MM.1S (cell line): ENCODE data around the gene ETV4.

ENCODE experiments used
- DNase-seq: peaks from one replicate; pipeline ENCODE4 v3.0.0-alpha.2; 2015
- H2AFZ ChIP-seq: fragments of 300-600 bp; sonication (generic); 2 replicates; pipeline ENCODE4 v1.6.0; 2016; ENCODE audit warnings: antibody characterized with exemption, low read length
- H3F3A ChIP-seq: fragments of 300-600 bp; sonication (generic); 2 replicates; pipeline ENCODE4 v1.6.1; 2016; ENCODE audit warnings: mild to moderate bottlenecking, antibody characterized with exemption, low read length, moderate library complexity, mixed read lengths; ENCODE audit not compliant: insufficient read depth
- H3K27ac ChIP-seq: fragments of 300-600 bp; sonication (generic); 2 replicates; pipeline ENCODE4 v1.5.1; 2016; ENCODE audit warnings: mild to moderate bottlenecking, low read length
- H3K27me3 ChIP-seq: fragments of 300-600 bp; sonication (generic); replicated peaks from 2 replicates; pipeline ENCODE4 v1.6.0; 2016; ENCODE audit warnings: low read length; ENCODE audit not compliant: insufficient read depth
- H3K36me3 ChIP-seq: fragments of 300-600 bp; sonication (generic); replicated peaks from 2 replicates; pipeline ENCODE4 v1.6.1; 2016; ENCODE audit warnings: mild to moderate bottlenecking, low read length, mixed read lengths; ENCODE audit not compliant: insufficient read depth
- H3K4me1 ChIP-seq: fragments of 300-600 bp; sonication (generic); 2 replicates; pipeline ENCODE4 v1.6.1; 2016; ENCODE audit warnings: low read length, mixed read lengths
- H3K4me2 ChIP-seq: fragments of 300-600 bp; sonication (generic); 2 replicates; pipeline ENCODE4 v1.6.0; 2016; ENCODE audit warnings: low read depth, low read length
- H3K4me3 ChIP-seq: fragments of 300-600 bp; sonication (generic); 2 replicates; pipeline ENCODE4 v1.5.1; 2016; ENCODE audit warnings: low read length, mixed read lengths
- H3K79me2 ChIP-seq: fragments of 300-600 bp; sonication (generic); 2 replicates; pipeline ENCODE4 v1.6.1; 2016; ENCODE audit warnings: mixed run types, low read length, mixed read lengths
- H3K9ac ChIP-seq: fragments of 300-600 bp; sonication (generic); 2 replicates; pipeline ENCODE4 v1.6.1; 2016; ENCODE audit warnings: low read length, mixed read lengths
- H3K9me2 ChIP-seq: fragments of 300-600 bp; sonication (generic); replicated peaks from 2 replicates; pipeline ENCODE4 v1.6.1; 2016; ENCODE audit warnings: mild to moderate bottlenecking, low read length, mixed read lengths; ENCODE audit not compliant: insufficient read depth
- H3K9me3 ChIP-seq: fragments of 300-600 bp; sonication (generic); replicated peaks from 2 replicates; pipeline ENCODE4 v1.6.1; 2016; ENCODE audit warnings: mild to moderate bottlenecking, low read length, mixed read lengths; ENCODE audit not compliant: insufficient read depth
- H4K20me1 ChIP-seq: fragments of 300-600 bp; sonication (generic); 2 replicates; pipeline ENCODE4 v1.6.1; 2016; ENCODE audit warnings: mild to moderate bottlenecking, low read length, moderate library complexity, mixed read lengths; ENCODE audit not compliant: insufficient read depth
- EZH2 ChIP-seq: fragments of 300-600 bp; sonication (generic); optimal IDR thresholded peaks from 2 replicates; pipeline ENCODE3; 2017; ENCODE audit warnings: low read depth, mild to moderate bottlenecking, antibody characterized with exemption, low read length, mixed read lengths
- EZH2phosphoT487 ChIP-seq: fragments of 300-600 bp; sonication (generic); IDR thresholded peaks from 2 replicates; pipeline ENCODE4 v1.6.1; 2018; ENCODE audit warnings: antibody characterized with exemption, low read length
- TF ChIP-seq, protein P1 (sequence below): fragments of 300-600 bp; sonication (generic); IDR thresholded peaks from 2 replicates; pipeline ENCODE4 v1.5.1; 2016; ENCODE audit warnings: antibody characterized with exemption, low read length, mixed read lengths

Gene ETV4

DNA sequence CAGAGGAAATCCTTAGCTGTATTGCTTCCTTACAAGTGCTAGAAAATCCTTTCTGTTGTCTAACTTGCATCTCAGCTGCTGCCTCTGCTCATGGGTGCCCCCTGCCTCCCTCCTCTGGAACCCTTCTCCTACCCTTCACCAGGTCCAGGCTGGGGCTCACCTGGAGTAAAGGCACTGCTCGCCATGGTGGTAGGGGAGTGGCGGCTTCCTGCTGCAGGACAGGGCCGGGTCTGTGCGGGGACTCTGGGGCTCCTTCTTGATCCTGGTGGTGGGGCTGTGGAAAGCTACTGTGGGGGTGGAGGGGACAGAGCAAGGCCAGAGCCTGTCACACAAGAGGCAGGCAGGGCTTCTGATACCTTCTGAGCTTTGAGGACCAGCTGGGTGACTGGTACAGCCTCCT lies 12.4 kb downstream of the ETV4 start:
- Histone ChIP-seq H3K9me2 (no peaks in the 10 kb centered on the region), H3K9ac (no peak overlapping the region), H3K27ac (no peak overlapping the region), H3K4me2 (no peak overlapping the region), H2AFZ (no peak overlapping the region), H3F3A (no peaks in the 10 kb centered on the region), H3K9me3 (no peaks in the 10 kb centered on the region), H3K4me1 (no peaks in the 10 kb centered on the region), H3K4me3 (no peak overlapping the region), H3K27me3 (no peaks in the 10 kb centered on the region), H3K79me2 (no peaks in the 10 kb centered on the region), H3K36me3 (no peaks in the 10 kb centered on the region), H4K20me1 (no peaks in the 10 kb centered on the region)
- no peak for DNase-seq
- TF ChIP-seq EZH2phosphoT487: no peak
- no peak for TF ChIP-seq EZH2
- TF ChIP-seq, protein P1, sequence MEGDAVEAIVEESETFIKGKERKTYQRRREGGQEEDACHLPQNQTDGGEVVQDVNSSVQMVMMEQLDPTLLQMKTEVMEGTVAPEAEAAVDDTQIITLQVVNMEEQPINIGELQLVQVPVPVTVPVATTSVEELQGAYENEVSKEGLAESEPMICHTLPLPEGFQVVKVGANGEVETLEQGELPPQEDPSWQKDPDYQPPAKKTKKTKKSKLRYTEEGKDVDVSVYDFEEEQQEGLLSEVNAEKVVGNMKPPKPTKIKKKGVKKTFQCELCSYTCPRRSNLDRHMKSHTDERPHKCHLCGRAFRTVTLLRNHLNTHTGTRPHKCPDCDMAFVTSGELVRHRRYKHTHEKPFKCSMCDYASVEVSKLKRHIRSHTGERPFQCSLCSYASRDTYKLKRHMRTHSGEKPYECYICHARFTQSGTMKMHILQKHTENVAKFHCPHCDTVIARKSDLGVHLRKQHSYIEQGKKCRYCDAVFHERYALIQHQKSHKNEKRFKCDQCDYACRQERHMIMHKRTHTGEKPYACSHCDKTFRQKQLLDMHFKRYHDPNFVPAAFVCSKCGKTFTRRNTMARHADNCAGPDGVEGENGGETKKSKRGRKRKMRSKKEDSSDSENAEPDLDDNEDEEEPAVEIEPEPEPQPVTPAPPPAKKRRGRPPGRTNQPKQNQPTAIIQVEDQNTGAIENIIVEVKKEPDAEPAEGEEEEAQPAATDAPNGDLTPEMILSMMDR: no peak

DNA sequence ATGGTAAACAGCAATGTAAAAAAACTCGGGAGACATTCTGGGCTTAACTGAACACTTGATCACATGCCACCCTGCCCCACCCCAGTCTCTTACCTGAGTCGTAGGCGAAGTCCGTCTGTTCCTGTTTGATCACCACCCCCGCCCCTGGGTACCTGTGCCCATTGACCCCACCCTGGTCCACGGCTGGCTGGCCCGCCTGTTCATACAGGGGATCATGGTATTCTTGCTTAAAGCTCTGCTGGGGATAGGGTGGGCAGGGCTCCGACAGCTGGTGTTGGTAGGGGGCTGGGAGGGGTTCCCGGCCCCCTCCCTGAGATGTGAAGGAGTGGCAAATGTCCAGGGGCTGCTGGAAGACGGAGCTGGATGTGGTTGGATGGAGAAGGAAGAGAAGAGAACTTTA lies 13.6 kb downstream of the ETV4 start:
- H3K9ac ChIP-seq: no peak overlapping the region
- H3K4me3 ChIP-seq: no peak overlapping the region
- H3K4me2 ChIP-seq: no peak overlapping the region
- no peaks in the 10 kb centered on the region for H4K20me1 ChIP-seq
- H3K9me3 ChIP-seq: no peaks in the 10 kb centered on the region
- H3K27me3 ChIP-seq: no peaks in the 10 kb centered on the region
- no peaks in the 10 kb centered on the region for H3K36me3 ChIP-seq
- H3K4me1 ChIP-seq: no peaks in the 10 kb centered on the region
- H3K79me2 ChIP-seq: no peaks in the 10 kb centered on the region
- H3K27ac ChIP-seq: no peak overlapping the region
- DNase-seq: no peak
- H3K9me2 ChIP-seq: no peaks in the 10 kb centered on the region
- H3F3A ChIP-seq: no peaks in the 10 kb centered on the region
- no peak overlapping the region for H2AFZ ChIP-seq
- TF ChIP-seq EZH2 (no peak), EZH2phosphoT487 (no peak)
- TF ChIP-seq, protein P1: no peak

DNA sequence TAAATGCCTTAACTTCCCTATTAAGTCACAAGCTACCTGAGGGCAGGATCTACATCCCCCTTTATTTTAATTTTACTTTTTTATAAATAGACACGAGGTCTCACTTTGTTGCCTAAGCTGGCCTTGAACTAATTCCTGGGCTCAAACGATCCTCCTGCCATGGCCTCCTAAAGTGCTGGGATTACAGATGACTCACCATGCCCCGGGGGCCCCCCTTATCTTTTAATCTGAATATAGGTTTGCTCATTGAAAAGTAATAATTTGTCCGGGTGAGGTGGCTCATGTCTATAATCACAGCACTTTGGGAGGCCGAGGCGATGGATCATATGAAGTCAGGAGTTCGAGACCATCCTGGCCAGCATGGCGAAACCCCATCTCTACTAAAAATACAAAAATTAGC lies 14.2 kb downstream of the ETV4 start:
- Histone ChIP-seq H3K9ac (no peak overlapping the region), H3K4me2 (no peak overlapping the region), H4K20me1 (no peaks in the 10 kb centered on the region), H3F3A (no peaks in the 10 kb centered on the region), H3K36me3 (no peaks in the 10 kb centered on the region), H3K4me3 (no peak overlapping the region), H2AFZ (no peak overlapping the region), H3K9me3 (no peaks in the 10 kb centered on the region), H3K79me2 (no peaks in the 10 kb centered on the region), H3K9me2 (no peaks in the 10 kb centered on the region), H3K27me3 (no peaks in the 10 kb centered on the region), H3K27ac (no peak overlapping the region), H3K4me1 (no peaks in the 10 kb centered on the region)
- no peak for DNase-seq
- TF ChIP-seq EZH2 (no peak), EZH2phosphoT487 (no peak)
- TF ChIP-seq, protein P1: no peak

DNA sequence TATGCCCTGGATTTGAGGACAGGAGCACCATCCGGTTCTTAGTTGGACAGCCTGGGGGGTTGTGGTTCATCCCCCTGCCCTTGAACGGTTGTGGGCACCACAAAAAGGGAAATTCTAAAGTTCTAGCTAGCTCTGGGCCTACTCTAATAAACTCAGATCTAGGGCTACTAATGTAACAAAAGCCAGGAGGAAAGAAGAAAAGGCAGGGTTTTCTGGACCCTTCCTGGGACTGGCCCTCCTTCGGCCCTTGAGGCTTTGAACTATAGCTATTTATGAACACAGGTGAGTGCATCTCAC lies 15.1 kb downstream of the ETV4 start:
- H3K79me2 ChIP-seq: no peaks in the 10 kb centered on the region
- no peak overlapping the region for H3K9ac ChIP-seq
- H2AFZ ChIP-seq: no peak overlapping the region
- no peak overlapping the region for H3K27ac ChIP-seq
- H3K4me3 ChIP-seq: no peak overlapping the region
- no peaks in the 10 kb centered on the region for H3F3A ChIP-seq
- H3K4me2 ChIP-seq: no peak overlapping the region
- H3K9me2 ChIP-seq: no peaks in the 10 kb centered on the region
- TF ChIP-seq, protein P1: no peak
- TF ChIP-seq EZH2 (no peak), EZH2phosphoT487 (no peak)
- H4K20me1 ChIP-seq: no peaks in the 10 kb centered on the region
- no peaks in the 10 kb centered on the region for H3K9me3 ChIP-seq
- no peaks in the 10 kb centered on the region for H3K4me1 ChIP-seq
- no peak for DNase-seq
- H3K36me3 ChIP-seq: no peaks in the 10 kb centered on the region
- H3K27me3 ChIP-seq: no peaks in the 10 kb centered on the region
